G401 (cell line): ENCODE measurements around the gene EPHA4. TPM values are rescaled to one million over a fixed set of nuclear protein-coding genes. Genes with fewer than 3 reads are reported as not detected.
A peak's percentile ranks its signal among the peaks of the same experiment; 100 is the strongest.

Experiments
- DNase-seq: peaks from one replicate; pipeline ENCODE4 v3.0.0-alpha.2; 2015; ENCODE audit warnings: low spot score
- in situ Hi-C: cut with HindIII; loops from 2 replicates; pipeline ENCODE4 v1.10.0; 2016; ENCODE audit warnings: low sequenced_read_pairs, mixed read lengths
- total RNA-seq: library from RNA; depleted of rRNA; stranded (reverse); fragments of >200 nt; shearing (Covaris generic); gene quantifications from 2 replicates; pipeline ENCODE4 v1.2.3, GENCODE V29; 2014

The EPHA4 gene
- total RNA-seq, 1 experiment from 2014 or later, result not detected

DNA sequence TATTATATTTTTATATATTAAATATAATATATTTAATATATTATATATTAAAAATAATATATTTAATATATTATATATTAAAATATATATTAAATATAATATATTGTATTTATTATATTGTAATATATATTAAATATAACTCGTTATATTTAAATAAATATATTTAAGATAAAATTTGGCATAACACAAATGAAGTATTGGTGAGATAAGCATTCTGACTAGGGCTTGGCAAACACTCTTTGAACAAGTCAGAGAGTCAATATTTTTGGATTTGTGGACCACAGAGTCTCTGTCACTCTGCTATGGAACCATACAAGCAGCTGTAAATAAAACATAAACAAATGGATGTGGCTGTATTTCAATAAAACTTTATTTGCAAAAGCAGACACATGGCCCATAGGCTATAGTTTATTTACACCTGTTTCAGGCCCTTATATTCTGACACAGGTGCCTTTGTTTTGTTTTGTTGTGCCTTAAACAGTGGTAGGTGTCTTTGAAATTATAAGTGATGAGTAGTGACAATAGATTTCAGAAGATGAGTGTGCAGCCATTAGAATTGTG lies 190.1 kb downstream of the EPHA4 start:
- in situ Hi-C loops, result no loop called here
- no peak for DNase-seq

- in situ Hi-C loops, result no loop called here
- no peak for DNase-seq
These were observed 191.4 kb downstream of the EPHA4 start for GRCh38 chr2:221380686-221381085.

- in situ Hi-C loops, result no loop called here
- DNase-seq, result no peak
These were observed 192.0 kb downstream of the EPHA4 start for GRCh38 chr2:221380062-221380461.

GRCh38 chr2:221377597-221377996 lies 194.5 kb downstream of the EPHA4 start:
- in situ Hi-C loops, result no loop called here
- DNase-seq, result no peak

- no peak for DNase-seq
- in situ Hi-C loops, result no loop called here
These were observed 195.0 kb downstream of the EPHA4 start for GRCh38 chr2:221377066-221377465.

DNA sequence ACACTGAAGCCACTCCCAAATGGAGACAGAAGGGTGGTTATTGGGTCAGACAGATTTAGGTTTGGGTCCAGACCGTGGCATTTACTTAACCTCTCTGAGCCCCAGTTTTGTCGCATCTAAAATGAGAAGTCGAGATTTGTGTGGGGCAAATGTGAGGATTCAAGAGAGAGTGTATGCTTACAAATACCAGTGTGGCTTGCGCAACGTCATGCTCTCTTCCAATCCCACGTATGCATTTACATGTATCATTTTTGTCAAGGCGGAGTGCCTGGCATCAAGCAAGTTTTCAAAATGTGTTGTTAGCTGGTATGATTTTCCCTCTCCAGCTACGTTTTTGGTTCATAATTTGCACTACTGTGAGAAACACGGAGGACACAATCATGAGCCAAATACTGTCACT lies 197.9 kb downstream of the EPHA4 start:
- in situ Hi-C loops, result no loop called here
- DNase-seq, result no peak

DNA sequence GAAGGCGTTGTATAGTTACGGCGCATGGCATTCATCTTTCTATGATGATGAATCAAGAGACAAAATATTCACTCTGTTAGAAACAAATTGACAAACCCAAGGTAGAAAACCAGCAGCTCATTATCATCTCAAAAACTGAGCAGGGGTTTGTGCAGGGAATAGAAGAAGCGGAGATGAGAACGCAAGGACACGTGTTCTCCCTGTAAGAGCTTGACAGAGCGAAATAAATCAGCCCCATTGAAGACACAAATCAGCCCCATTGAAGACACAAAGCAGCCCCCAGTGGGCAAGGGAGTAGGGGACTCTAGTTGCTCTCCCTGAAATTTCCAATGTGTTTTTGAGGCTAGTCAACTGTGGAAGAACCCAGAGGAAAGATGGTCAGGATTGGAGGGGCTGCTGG lies 199.2 kb downstream of the EPHA4 start:
- DNase-seq, result no peak
- in situ Hi-C loops, result no loop called here

DNA sequence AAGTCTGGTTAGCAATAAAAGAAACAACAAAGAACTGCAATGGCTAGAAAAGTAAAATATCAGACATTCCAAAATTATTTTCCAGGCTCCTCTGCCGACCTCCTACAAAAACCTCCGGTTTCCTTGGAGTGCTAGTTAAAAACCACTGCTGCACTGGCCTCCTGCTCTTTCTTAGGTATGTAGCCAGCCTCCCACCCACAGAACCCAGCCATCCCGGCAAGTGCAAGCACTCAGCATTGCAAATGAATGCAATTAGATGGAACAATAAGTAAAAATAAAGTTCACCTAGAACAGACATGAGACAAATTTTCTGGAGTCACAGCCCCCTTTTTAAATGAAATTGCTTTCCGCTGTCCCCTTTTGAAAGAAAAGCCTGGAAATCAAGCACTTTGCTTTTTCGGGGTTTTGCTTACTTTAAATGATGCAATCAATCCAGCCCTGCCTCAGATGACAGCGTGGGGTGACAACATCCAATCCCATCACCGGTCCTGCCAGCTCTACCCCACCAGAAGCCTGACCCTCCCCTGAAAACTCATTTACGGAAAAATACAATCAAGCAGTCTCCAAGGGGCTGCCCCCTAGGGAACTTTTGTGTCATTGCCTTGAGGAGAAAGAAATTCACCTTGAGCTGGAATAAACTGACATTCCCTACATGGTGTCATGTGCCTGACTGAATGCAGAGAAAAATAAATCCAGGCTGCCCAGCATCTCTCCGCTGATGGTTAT lies 199.8 kb downstream of the EPHA4 start:
- in situ Hi-C loops, result no loop called here
- no peak for DNase-seq

GRCh38 chr2:221371347-221371746 lies 200.8 kb downstream of the EPHA4 start:
- in situ Hi-C loops, result no loop called here
- DNase-seq, result no peak

- no peak for DNase-seq
- in situ Hi-C loops, result no loop called here
These were observed 201.3 kb downstream of the EPHA4 start for GRCh38 chr2:221370857-221371211.

DNA sequence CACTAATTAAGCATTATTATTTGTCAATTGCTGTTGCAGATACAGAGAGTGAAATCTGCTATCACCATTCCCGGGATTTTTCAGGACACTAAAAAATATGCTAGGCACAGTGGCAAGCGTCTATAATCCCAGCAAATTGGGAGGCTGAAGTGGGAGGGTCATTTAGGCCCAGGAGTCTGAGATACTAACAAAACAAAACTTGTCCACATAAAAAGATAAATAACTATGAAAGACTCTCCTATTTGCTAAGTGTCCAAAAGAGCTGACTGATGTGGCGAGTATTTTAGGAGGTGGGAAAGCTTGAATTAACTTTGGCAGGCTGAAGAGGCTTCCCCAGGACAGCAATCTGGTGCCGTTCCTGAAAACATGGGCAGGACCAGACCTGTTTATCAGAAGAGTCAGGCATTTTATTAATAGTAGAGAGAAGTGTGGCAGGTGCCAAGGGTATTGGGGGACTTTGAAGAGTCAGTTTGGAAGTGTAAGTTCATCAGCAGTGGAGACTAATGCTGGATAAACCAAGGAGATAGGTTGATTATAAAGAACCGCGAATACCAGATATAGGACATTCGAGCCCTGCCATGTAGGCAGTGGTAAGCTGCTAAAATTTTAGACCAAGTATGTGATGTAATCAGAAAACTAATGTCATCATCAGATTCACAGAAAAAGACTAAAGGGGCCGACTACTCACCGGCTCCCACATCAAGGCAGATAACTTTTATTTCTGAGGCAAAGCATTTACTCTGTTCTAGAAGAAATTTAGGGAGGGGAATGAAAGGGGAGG lies 201.8 kb downstream of the EPHA4 start:
- in situ Hi-C loops, result no loop called here
- DNase-seq, result peak; percentile 23
